Naive thymus-derived CD4-positive, alpha-beta T cell (primary cell): ENCODE measurements around the gene STMND1. TPM values are rescaled to one million over a fixed set of nuclear protein-coding genes. Genes with fewer than 3 reads are reported as not detected.

Experiments
- ATAC-seq: fragments of 150-1000 bp; cut with Tn5 transposase; 2 replicates; pipeline ENCODE4 v1.10.0; 2021; ENCODE audit warnings: mild to moderate bottlenecking, moderate library complexity
- CTCF ChIA-PET: fragments of 350-600 bp; sonication (Branson Sonifier 250); formaldehyde crosslinking; loops from one replicate; lab custom pipeline; 2021; ENCODE audit warnings: antibody characterized with exemption; lab: Charles Lee
- POLR2A ChIA-PET: fragments of 350-600 bp; sonication (Branson Sonifier 250); formaldehyde crosslinking; loops from one replicate; lab custom pipeline; 2021; ENCODE audit warnings: antibody characterized with exemption, inconsistent platforms; lab: Charles Lee
- DNase-seq, 9 donors: peaks; one replicate each; pipeline versions ENCODE4 v3.0.0 to v3.0.0-alpha.2; 2020 to 2022; ENCODE audit warnings: mixed read lengths in 1 of 9
- H3K27ac ChIP-seq: one replicate; pipeline ENCODE4 v1.7.0; 2013; ENCODE audit warnings: mild to moderate bottlenecking, low read depth, low read length, moderate library complexity
- H3K27me3 ChIP-seq, 2 donors: one replicate each; pipeline ENCODE4 v1.7.0; 2013; ENCODE audit warnings: low read length in 2 of 2, mild to moderate bottlenecking in 2 of 2, moderate library complexity in 2 of 2; ENCODE audit not compliant: control insufficient read depth in 2 of 2, insufficient read depth in 2 of 2
- H3K36me3 ChIP-seq, 3 experiments: 1 replicate in 2 of 3; 2 replicates in 1 of 3; pipeline ENCODE4 v1.7.0; 2013; ENCODE audit warnings: low read length in 3 of 3, mild to moderate bottlenecking in 3 of 3, moderate library complexity in 1 of 3; ENCODE audit not compliant: insufficient read depth in 3 of 3, control insufficient read depth in 2 of 3
- H3K4me1 ChIP-seq, 2 donors: one replicate each; pipeline ENCODE4 v1.7.0; 2013; ENCODE audit warnings: low read length in 2 of 2, mild to moderate bottlenecking in 2 of 2, moderate library complexity in 1 of 2; ENCODE audit not compliant: control insufficient read depth in 2 of 2, insufficient read depth in 2 of 2
- H3K4me3 ChIP-seq: 2 replicates; pipeline ENCODE4 v1.7.0; 2013; ENCODE audit warnings: mild to moderate bottlenecking, low read length
- H3K9me3 ChIP-seq, 3 experiments: 1 replicate in 2 of 3; 2 replicates in 1 of 3; pipeline ENCODE4 v1.7.0; 2013; ENCODE audit warnings: low read length in 3 of 3; ENCODE audit not compliant: control insufficient read depth in 2 of 3
- H3K27ac Mint-ChIP-seq, 9 donors: one replicate each; pipeline ENCODE4 v1.8.0; 2020 to 2022; ENCODE audit warnings: mixed read lengths in 9 of 9, mild to moderate bottlenecking in 8 of 9, moderate library complexity in 5 of 9, inconsistent platforms in 2 of 9
- H3K27me3 Mint-ChIP-seq, 5 donors: one replicate each; pipeline ENCODE4 v1.8.0; 2021 to 2022; ENCODE audit warnings: mixed read lengths in 5 of 5, mild to moderate bottlenecking in 1 of 5
- H3K36me3 Mint-ChIP-seq, 5 donors: one replicate each; pipeline ENCODE4 v1.8.0; 2020 to 2022; ENCODE audit warnings: mixed read lengths in 5 of 5, mild to moderate bottlenecking in 3 of 5, inconsistent platforms in 1 of 5
- H3K4me1 Mint-ChIP-seq, 7 donors: one replicate each; pipeline ENCODE4 v1.8.0; 2020 to 2022; ENCODE audit warnings: mixed read lengths in 7 of 7, mild to moderate bottlenecking in 3 of 7, inconsistent platforms in 1 of 7
- H3K4me3 Mint-ChIP-seq, 10 donors: one replicate each; pipeline ENCODE4 v1.8.0; 2020 to 2022; ENCODE audit warnings: mild to moderate bottlenecking in 10 of 10, mixed read lengths in 10 of 10, moderate library complexity in 6 of 10, inconsistent platforms in 2 of 10
- H3K9me3 Mint-ChIP-seq, 11 donors: one replicate each; pipeline ENCODE4 v1.8.0; 2020 to 2022; ENCODE audit warnings: mixed read lengths in 11 of 11, mild to moderate bottlenecking in 4 of 11, inconsistent platforms in 1 of 11, moderate library complexity in 1 of 11
- intact Hi-C, 2 donors: fragments of 100-400 bp; cut with micrococcal nuclease; formaldehyde crosslinking; loops; one replicate each; pipeline ENCODE4 v1.15.1; 2023
- polyA plus RNA-seq, 2 donors: library from polyadenylated mRNA; unstranded; fragments of 300-500 nt; fragmentation: Illumina TruSeq; gene quantifications; one replicate each; pipeline ENCODE4 v1.2.3, GENCODE V29; 2021
- total RNA-seq, 6 experiments: library from RNA in 5 of 6; stranded (reverse) in 5 of 6; gene quantifications; 1 replicate in 5 of 6; 2 replicates in 1 of 6; pipeline ENCODE4 v1.2.3 and lab custom pipeline; 2021 to 2026

The STMND1 gene
- total and polyA plus RNA-seq, 7 experiments from 2014 or later, result not detected

DNA sequence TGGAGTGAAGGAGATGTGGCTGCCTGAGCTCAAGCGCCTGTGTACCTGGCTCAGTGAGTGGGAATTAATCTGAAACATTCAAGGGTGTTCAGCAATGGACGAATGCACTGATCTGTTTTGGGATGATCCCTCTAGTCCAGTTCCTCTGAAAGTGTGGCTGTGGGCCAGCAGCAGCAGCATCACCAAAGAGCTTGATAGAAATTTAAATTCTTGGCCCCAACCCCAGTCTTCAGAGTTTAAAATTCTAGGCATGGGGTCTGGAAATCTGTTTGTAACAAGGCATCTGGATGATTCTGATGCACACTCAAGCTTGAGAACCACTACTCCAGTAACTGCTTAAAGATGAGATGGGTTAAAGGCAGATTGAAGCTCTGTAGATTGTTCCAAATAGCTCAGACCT is 59.2 kb downstream of the STMND1 start:
- intact Hi-C loops, result no loop called here
- Histone ChIP-seq H3K27me3 (no peaks in the 10 kb centered on the region), H3K4me1 (no peaks in the 10 kb centered on the region), H3K4me3 (no peak overlapping the region), H3K9me3 (no peaks in the 10 kb centered on the region), H3K27ac (no peak overlapping the region), H3K36me3 (no peaks in the 10 kb centered on the region)
- peaks cover 0 to 1% (median 0%) of the 10 kb centered on the region in 11 donors for H3K9me3 Mint-ChIP-seq
- ChIA-PET POLR2A (no interaction called here), CTCF (interaction anchor here (0.6 to 1.0 kb wide), 2 partner anchors 642 to 644 kb away, joined by 3 to 4 read pairs; no protein-coding TSS in a partner anchor)
- no peaks in the 10 kb centered on the region for H3K4me1 Mint-ChIP-seq
- H3K27ac Mint-ChIP-seq, result no peak overlapping the region
- peaks cover 10 to 37% (median 25%) of the 10 kb centered on the region in 5 donors for H3K27me3 Mint-ChIP-seq
- no peak for ATAC-seq
- no peak overlapping the region for H3K4me3 Mint-ChIP-seq
- DNase-seq, result no peak
- no peaks in the 10 kb centered on the region for H3K36me3 Mint-ChIP-seq

DNA sequence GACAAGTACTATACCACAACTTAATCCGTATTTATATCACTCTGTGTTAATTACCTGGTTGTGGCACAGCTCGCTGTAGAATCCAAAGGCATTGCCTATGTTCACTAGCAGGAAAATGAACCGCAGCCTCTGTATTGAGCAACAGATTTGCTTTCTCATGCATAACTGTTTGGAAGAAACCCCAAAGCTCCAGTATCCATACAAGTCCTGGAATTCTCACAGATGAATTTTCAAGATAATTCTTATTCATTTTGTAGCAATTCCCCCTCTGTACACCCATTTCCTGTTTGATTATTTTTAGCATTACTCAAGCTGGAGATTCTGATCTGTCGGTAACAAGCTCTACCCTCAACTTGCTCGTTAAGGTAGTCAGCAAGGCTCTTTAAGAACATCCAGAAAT is 63.5 kb downstream of the STMND1 start:
- no peak for ATAC-seq
- Histone ChIP-seq H3K9me3 (no peaks in the 10 kb centered on the region), H3K27ac (no peak overlapping the region), H3K4me3 (no peak overlapping the region), H3K27me3 (no peaks in the 10 kb centered on the region), H3K4me1 (no peaks in the 10 kb centered on the region), H3K36me3 (no peaks in the 10 kb centered on the region)
- Mint-ChIP-seq H3K9me3 (peaks cover 0 to 1% (median 0%) of the 10 kb centered on the region in 11 donors), H3K4me3 (no peak overlapping the region), H3K27ac (no peak overlapping the region), H3K36me3 (no peaks in the 10 kb centered on the region), H3K27me3 (peaks cover 7 to 28% (median 20%) of the 10 kb centered on the region in 5 donors), H3K4me1 (no peaks in the 10 kb centered on the region)
- CTCF ChIA-PET, result no interaction called here
- DNase-seq, result no peak
- POLR2A ChIA-PET, result no interaction called here
- intact Hi-C loops, result no loop called here

DNA sequence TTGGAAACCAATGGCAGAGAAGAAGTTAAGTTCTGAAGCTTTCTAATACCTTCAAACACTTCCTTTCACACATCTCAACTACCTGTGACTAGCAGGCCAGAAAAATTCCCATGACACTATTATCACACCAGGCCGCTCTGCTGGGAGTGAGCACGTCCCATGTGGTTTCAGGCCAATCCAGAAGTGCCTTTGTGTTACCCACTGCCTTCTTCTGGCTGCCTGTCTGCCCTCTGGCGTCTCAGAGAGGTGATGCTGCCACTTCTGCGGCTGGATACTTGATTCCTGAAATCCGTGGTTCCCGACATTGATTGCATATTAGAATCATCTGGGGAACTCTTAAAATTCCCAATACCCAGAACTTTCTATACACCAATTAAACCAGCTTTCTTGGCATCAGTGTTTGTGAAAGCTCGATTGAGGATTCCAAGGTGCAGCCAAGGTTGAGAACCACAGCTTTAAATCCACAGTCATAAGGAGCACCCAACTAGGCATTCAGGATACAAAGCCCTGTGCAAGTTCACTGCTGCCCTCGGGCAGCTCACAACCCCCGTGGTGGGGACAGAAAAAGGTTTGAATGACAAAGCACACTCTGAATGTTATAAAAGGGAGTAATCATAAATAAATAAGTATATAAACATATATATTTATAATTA is 65.6 kb downstream of the STMND1 start:
- H3K9me3 Mint-ChIP-seq, result no peaks in the 10 kb centered on the region
- Histone ChIP-seq H3K27ac (no peak overlapping the region), H3K27me3 (no peaks in the 10 kb centered on the region), H3K36me3 (no peaks in the 10 kb centered on the region), H3K4me3 (no peak overlapping the region), H3K9me3 (no peaks in the 10 kb centered on the region), H3K4me1 (no peaks in the 10 kb centered on the region)
- H3K36me3 Mint-ChIP-seq, result no peaks in the 10 kb centered on the region
- no peaks in the 10 kb centered on the region for H3K4me1 Mint-ChIP-seq
- intact Hi-C loops, result no loop called here
- ATAC-seq (no peak), DNase-seq (no peak)
- peaks cover 0 to 22% (median 0%) of the 10 kb centered on the region in 5 donors for H3K27me3 Mint-ChIP-seq
- no peak overlapping the region for H3K4me3 Mint-ChIP-seq
- no peak overlapping the region for H3K27ac Mint-ChIP-seq
- CTCF ChIA-PET, result interaction anchor here (0.9 kb wide), 1 partner anchor 14 kb away, joined by 4 read pairs; no protein-coding TSS in a partner anchor
- POLR2A ChIA-PET, result no interaction called here

DNA sequence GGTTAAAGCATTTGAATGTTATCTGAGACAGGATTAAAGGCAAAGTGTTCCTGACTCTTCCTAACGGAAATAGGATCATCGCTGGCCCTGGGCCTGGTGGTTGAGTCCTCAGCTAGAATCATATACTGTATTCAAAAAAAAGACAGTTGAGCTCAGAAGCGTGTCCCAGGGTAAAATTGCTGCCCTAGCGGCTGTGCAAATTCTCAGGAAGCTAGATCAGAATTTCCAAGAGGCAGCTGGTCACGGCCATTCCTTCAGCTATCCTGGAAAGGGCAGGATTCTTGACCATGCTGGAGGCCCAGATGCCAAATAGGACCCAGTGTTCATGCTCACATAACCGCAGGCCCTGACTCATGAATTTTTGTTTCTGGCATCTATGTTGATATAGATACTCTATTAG is 67.4 kb downstream of the STMND1 start:
- Mint-ChIP-seq H3K27ac (no peak overlapping the region), H3K4me3 (no peak overlapping the region), H3K9me3 (no peaks in the 10 kb centered on the region), H3K36me3 (no peaks in the 10 kb centered on the region), H3K27me3 (peaks cover 0 to 18% (median 5%) of the 10 kb centered on the region in 5 donors), H3K4me1 (no peaks in the 10 kb centered on the region)
- H3K36me3 ChIP-seq, result no peaks in the 10 kb centered on the region
- no peaks in the 10 kb centered on the region for H3K27me3 ChIP-seq
- H3K27ac ChIP-seq, result no peak overlapping the region
- POLR2A ChIA-PET, result no interaction called here
- DNase-seq (no peak), ATAC-seq (no peak)
- H3K9me3 ChIP-seq, result no peaks in the 10 kb centered on the region
- no peaks in the 10 kb centered on the region for H3K4me1 ChIP-seq
- intact Hi-C loops, result no loop called here
- CTCF ChIA-PET, result no interaction called here
- H3K4me3 ChIP-seq, result no peak overlapping the region

DNA sequence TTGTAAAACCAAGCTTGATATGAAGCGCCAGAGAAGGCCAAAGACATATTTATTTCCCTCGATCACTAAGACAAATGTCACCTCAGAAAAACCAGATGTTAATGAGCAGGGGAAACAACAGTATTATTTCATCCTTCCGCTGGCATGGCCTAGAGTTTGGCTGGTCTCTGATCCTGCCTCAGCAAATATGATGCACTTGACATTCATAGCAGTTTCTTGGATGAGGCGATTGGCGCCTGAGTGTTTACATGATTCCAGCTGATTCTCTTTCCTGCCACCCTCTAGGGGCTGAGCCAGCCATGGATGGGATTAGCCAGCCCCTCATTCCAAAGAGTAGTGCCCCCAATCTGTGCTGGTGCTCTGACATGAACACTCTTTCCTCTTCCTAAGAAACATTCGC is 67.9 kb downstream of the STMND1 start:
- no peaks in the 10 kb centered on the region for H3K36me3 Mint-ChIP-seq
- CTCF ChIA-PET, result interaction anchor here (0.6 kb wide), 1 partner anchor 629 kb away, joined by 3 read pairs; no protein-coding TSS in a partner anchor

DNA sequence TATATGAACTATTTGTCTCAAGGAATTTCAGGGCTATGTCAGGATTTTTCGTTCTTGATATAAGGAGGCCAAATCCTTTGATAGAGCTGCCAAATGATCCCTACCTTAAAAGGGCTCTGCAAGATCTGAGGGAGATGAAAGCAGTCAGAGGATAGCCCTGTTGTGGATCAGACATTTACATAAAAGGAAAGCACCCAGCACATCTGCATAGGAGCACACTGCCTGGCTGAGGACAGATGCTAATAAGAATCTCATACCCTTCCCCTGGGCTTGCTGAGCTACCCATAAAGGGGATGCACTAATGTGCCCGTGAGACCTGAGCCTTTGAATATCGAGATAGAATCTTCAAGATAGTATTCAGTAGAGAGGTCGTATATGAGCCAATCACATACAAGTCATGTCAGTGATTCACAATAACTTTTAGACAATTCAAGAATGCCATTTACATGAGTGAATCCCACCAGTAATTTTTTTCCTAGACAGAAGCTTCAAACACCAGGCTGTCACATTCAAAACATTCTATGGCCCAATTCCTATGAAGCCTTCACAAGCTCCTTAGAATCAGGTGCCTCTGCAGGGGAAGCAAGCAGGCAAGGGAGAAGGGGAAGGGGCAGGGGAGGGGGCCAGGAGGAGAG is 71.1 kb downstream of the STMND1 start:
- no peak overlapping the region for H3K27ac ChIP-seq
- H3K36me3 Mint-ChIP-seq, result no peaks in the 10 kb centered on the region
- H3K4me3 ChIP-seq, result no peak overlapping the region
- peaks cover 0 to 19% (median 9%) of the 10 kb centered on the region in 5 donors for H3K27me3 Mint-ChIP-seq
- ChIA-PET CTCF (no interaction called here), POLR2A (no interaction called here)
- no peaks in the 10 kb centered on the region for H3K4me1 ChIP-seq
- DNase-seq, result no peak
- ATAC-seq, result no peak
- H3K4me3 Mint-ChIP-seq, result no peak overlapping the region
- H3K9me3 Mint-ChIP-seq, result no peaks in the 10 kb centered on the region
- H3K4me1 Mint-ChIP-seq, result no peaks in the 10 kb centered on the region
- no peaks in the 10 kb centered on the region for H3K27me3 ChIP-seq
- H3K36me3 ChIP-seq, result no peaks in the 10 kb centered on the region
- intact Hi-C loops, result no loop called here
- H3K9me3 ChIP-seq, result no peaks in the 10 kb centered on the region
- H3K27ac Mint-ChIP-seq, result no peak overlapping the region

More for the DNA sequence above, 67.9 kb downstream of the STMND1 start:
- Mint-ChIP-seq H3K4me3 (no peak overlapping the region), H3K9me3 (no peaks in the 10 kb centered on the region), H3K4me1 (no peaks in the 10 kb centered on the region), H3K27ac (no peak overlapping the region), H3K27me3 (peaks cover 0 to 14% (median 5%) of the 10 kb centered on the region in 5 donors)
- no peaks in the 10 kb centered on the region for H3K27me3 ChIP-seq
- no peaks in the 10 kb centered on the region for H3K36me3 ChIP-seq
- POLR2A ChIA-PET, result no interaction called here
- no peaks in the 10 kb centered on the region for H3K9me3 ChIP-seq
- no peaks in the 10 kb centered on the region for H3K4me1 ChIP-seq
- intact Hi-C loops, result no loop called here
- DNase-seq (no peak), ATAC-seq (no peak)
- H3K27ac ChIP-seq, result no peak overlapping the region
- no peak overlapping the region for H3K4me3 ChIP-seq

DNA sequence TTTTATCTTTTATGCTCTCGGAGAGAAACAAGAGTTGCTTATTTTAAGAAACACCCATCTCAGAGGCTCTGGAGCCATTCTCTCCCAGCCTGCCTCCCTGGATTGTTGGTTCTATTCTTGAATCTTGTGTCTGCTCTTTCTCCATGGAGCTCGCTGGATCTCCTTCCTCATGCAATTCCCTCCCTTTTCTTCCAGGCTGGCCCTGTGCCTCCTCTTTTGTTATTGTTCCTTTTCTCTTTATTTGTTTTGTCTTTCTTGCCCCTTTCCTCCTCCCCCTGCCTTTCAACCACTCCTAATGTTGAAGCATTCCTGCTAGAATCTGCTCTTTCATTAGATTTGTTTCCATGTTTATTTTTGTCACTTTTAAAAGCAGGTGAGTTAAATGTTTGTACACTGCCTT is 76.5 kb downstream of the STMND1 start:
- H3K27ac ChIP-seq, result no peak overlapping the region
- no peaks in the 10 kb centered on the region for H3K4me1 Mint-ChIP-seq
- DNase-seq (no peak), ATAC-seq (no peak)
- no peak overlapping the region for H3K4me3 Mint-ChIP-seq
- peaks cover 0 to 2% (median 0%) of the 10 kb centered on the region in 11 donors for H3K9me3 Mint-ChIP-seq
- no peak overlapping the region for H3K4me3 ChIP-seq
- no peak overlapping the region for H3K27ac Mint-ChIP-seq
- no peaks in the 10 kb centered on the region for H3K36me3 ChIP-seq
- POLR2A ChIA-PET, result no interaction called here
- CTCF ChIA-PET, result no interaction called here
- H3K27me3 Mint-ChIP-seq, result peaks cover 0 to 25% (median 7%) of the 10 kb centered on the region in 5 donors
- H3K4me1 ChIP-seq, result no peaks in the 10 kb centered on the region
- H3K9me3 ChIP-seq, result no peaks in the 10 kb centered on the region
- H3K36me3 Mint-ChIP-seq, result no peaks in the 10 kb centered on the region
- no peaks in the 10 kb centered on the region for H3K27me3 ChIP-seq
- intact Hi-C loops, result no loop called here
